NCI-H2227 (cell line): Measurements from ENCODE around the gene MOK.

Source experiments
- DNase-seq: peaks from one replicate; lab custom pipeline; 2025; ENCODE audit not compliant: unreplicated experiment; lab: John Stamatoyannopoulos, UW

MOK gene

GRCh38 chr14:102184316-102185035 is 120.5 kb downstream of the MOK start:
- DNase-seq, result peak; percentile 85

GRCh38 chr14:102183886-102184285 is 121.1 kb downstream of the MOK start:
- DNase-seq, result no peak

GRCh38 chr14:102182936-102183619 is 121.9 kb downstream of the MOK start:
- no peak for DNase-seq

- DNase-seq, result no peak
These were observed 122.8 kb downstream of the MOK start for GRCh38 chr14:102182190-102182589.

- DNase-seq, result no peak
These were observed 123.8 kb downstream of the MOK start for GRCh38 chr14:102181187-102181586.

GRCh38 chr14:102180248-102180998 is 124.5 kb downstream of the MOK start:
- DNase-seq, result no peak
